Measurements from ENCODE around the gene DDHD1.

GRCh38 chr14:53002576-53002975 lies 150.5 kb downstream of the DDHD1 start:
- TF ChIP-seq POLR2A (IDR thresholded peaks at IDR 0.05) (no peak), CTCF (IDR thresholded peaks at IDR 0.05) (no peak)

All from right lobe of liver (tissue), 4 donors.